Suprapubic skin (tissue), 3 donors: ENCODE measurements around the gene POLD3.

Source experiments
- EP300 ChIP-seq: sonication (generic); formaldehyde crosslinking; IDR thresholded peaks from one replicate; pipeline ENCODE4 v1.6.1; 2017; ENCODE audit warnings: antibody characterized with exemption
- TF ChIP-seq, protein P1 (sequence below), 2 donors: fragments of 200-600 bp in 1 of 2; fragments of 450-650 bp in 1 of 2; sonication (generic) in 1 of 2; IDR thresholded peaks; one replicate each; pipeline ENCODE4 v1.5.1; 2016 to 2019; ENCODE audit warnings: antibody characterized with exemption in 2 of 2, mild to moderate bottlenecking in 1 of 2, moderate library complexity in 1 of 2

DNA sequence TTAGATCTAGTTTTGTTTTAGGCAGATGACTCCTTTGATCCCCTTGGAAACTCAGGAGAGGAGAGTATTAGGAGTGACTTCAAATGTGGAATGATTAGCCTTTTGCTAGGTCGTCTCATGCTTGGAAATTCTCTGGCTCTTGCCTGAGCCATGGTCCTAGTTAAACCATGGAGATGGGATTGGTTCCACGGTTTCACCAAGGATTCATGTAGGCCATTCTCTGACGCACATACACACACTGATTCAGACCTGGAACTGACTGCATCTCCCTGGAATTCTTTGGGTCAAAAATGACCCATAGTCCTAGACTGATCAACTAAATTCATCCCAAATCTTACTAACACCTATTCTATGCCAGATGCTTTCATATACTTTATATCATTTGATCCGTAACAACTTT is 56.5 kb downstream of the POLD3 start:
- TF ChIP-seq, protein P1, sequence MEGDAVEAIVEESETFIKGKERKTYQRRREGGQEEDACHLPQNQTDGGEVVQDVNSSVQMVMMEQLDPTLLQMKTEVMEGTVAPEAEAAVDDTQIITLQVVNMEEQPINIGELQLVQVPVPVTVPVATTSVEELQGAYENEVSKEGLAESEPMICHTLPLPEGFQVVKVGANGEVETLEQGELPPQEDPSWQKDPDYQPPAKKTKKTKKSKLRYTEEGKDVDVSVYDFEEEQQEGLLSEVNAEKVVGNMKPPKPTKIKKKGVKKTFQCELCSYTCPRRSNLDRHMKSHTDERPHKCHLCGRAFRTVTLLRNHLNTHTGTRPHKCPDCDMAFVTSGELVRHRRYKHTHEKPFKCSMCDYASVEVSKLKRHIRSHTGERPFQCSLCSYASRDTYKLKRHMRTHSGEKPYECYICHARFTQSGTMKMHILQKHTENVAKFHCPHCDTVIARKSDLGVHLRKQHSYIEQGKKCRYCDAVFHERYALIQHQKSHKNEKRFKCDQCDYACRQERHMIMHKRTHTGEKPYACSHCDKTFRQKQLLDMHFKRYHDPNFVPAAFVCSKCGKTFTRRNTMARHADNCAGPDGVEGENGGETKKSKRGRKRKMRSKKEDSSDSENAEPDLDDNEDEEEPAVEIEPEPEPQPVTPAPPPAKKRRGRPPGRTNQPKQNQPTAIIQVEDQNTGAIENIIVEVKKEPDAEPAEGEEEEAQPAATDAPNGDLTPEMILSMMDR (IDR thresholded peaks at IDR 0.05), result no peak
- TF ChIP-seq EP300, result no peak
